Posterior vena cava (tissue), 2 donors: Measurements from ENCODE around the gene WDR20. TPM values are rescaled to one million over a fixed set of nuclear protein-coding genes. Genes with fewer than 3 reads are reported as not detected.
A peak's percentile ranks its signal among the peaks of the same experiment; 100 is the strongest.

Source experiments
- DNase-seq: peaks from one replicate; pipeline ENCODE4 v3.0.0-alpha.2; 2020; ENCODE audit warnings: low spot score
- intact Hi-C, 2 donors: fragments of 100-400 bp; cut with DNase I; formaldehyde crosslinking; loops; one replicate each; pipeline versions ENCODE4 v1.14.1 to v1.14.2; 2022 to 2023
- total RNA-seq, 2 donors: library from RNA; stranded (reverse); fragmentation: NEBNext Ultra II Directional; extraction: Animal tissue kit (Norgen Biotek cat#: 25700); gene quantifications; one replicate each; pipeline ENCODE4 v1.2.1, GENCODE V29; 2021
- donor health status: DM: yes; HTN: yes; CAD: no.
- donor health status: DM: yes; HTN: yes; CAD: no.

The WDR20 gene
- total RNA-seq, 2 donors from 2014 or later, result 27.6 to 28.0 TPM

- peak; percentile 38 for DNase-seq
- intact Hi-C loops, result no loop called here
Observed at GRCh38 chr14:102210421-102211042, 70.8 kb downstream of the WDR20 start.

- DNase-seq, result peak; percentile 19
- intact Hi-C loops, result no loop called here
Observed at GRCh38 chr14:102211240-102211639, 71.5 kb downstream of the WDR20 start.

GRCh38 chr14:102212356-102212755 is 72.7 kb downstream of the WDR20 start:
- intact Hi-C loops, result no loop called here
- DNase-seq, result peak; percentile 37

GRCh38 chr14:102212845-102213244 is 73.1 kb downstream of the WDR20 start:
- peak; percentile 63 for DNase-seq

GRCh38 chr14:102213470-102213869 is 73.8 kb downstream of the WDR20 start:
- DNase-seq, result peak; percentile 47
- intact Hi-C loops, result no loop called here

More at GRCh38 chr14:102212845-102213244, 73.1 kb downstream of the WDR20 start:
- intact Hi-C loops, result no loop called here

- peak; percentile 73 for DNase-seq
- intact Hi-C loops, result no loop called here
Observed at GRCh38 chr14:102213984-102214658, 74.4 kb downstream of the WDR20 start.

- no peak for DNase-seq
- intact Hi-C loops, result no loop called here
Observed at GRCh38 chr14:102215071-102215470, 75.4 kb downstream of the WDR20 start.

- peak; percentile 44 for DNase-seq
- intact Hi-C loops, result no loop called here
Observed at GRCh38 chr14:102215576-102216250, 76.0 kb downstream of the WDR20 start.

- peak; percentile 75 for DNase-seq
- intact Hi-C loops, result no loop called here
Observed at GRCh38 chr14:102217399-102217798, 77.7 kb downstream of the WDR20 start.

GRCh38 chr14:102217987-102218421 is 78.3 kb downstream of the WDR20 start:
- intact Hi-C loops, result no loop called here
- peak; percentile 66 for DNase-seq

- intact Hi-C loops, result no loop called here
- peak; percentile 73 for DNase-seq
Observed at GRCh38 chr14:102218688-102219087, 79.0 kb downstream of the WDR20 start.

- DNase-seq, result peak; percentile 59
- intact Hi-C loops, result no loop called here
Observed at GRCh38 chr14:102219316-102219715, 79.6 kb downstream of the WDR20 start.

GRCh38 chr14:102220031-102220430 is 80.3 kb downstream of the WDR20 start:
- DNase-seq, result peak; percentile 38
- intact Hi-C loops, result no loop called here

GRCh38 chr14:102221026-102221425 is 81.3 kb downstream of the WDR20 start:
- DNase-seq, result no peak
- intact Hi-C loops, result no loop called here

- intact Hi-C loops, result no loop called here
- DNase-seq, result no peak
Observed at GRCh38 chr14:102222009-102222575, 82.4 kb downstream of the WDR20 start.

- DNase-seq, result no peak
- intact Hi-C loops, result no loop called here
Observed at GRCh38 chr14:102222751-102223150, 83.1 kb downstream of the WDR20 start.

GRCh38 chr14:102223682-102224081 is 84.0 kb downstream of the WDR20 start:
- intact Hi-C loops, result no loop called here
- no peak for DNase-seq

- intact Hi-C loops, result no loop called here
- no peak for DNase-seq
Observed at GRCh38 chr14:102225386-102225785, 85.7 kb downstream of the WDR20 start.

- no peak for DNase-seq
- intact Hi-C loops, result no loop called here
Observed at GRCh38 chr14:102225936-102226335, 86.2 kb downstream of the WDR20 start.
